Measurements from ENCODE around the gene GRM5. TPM values are rescaled to one million over a fixed set of nuclear protein-coding genes. Genes with fewer than 3 reads are reported as not detected.
"Not testable (repeated sequence)": the region's sequence is repeated elsewhere in the genome, so short reads cannot be mapped to it uniquely, and the experiment has no call there.

Gene GRM5
- under 1 TPM; 0.17 to 0.20 (median 0.19) TPM for polyA plus RNA-seq (ENCODE audit: insufficient read length in 3 of 3)

- DNase-seq (ENCODE audit: low read depth in 3 of 3, low spot score in 2 of 3), result not testable (repeated sequence)
Measured at GRCh38 chr11:89065651-89066201, at the start of gene GRM5. Gene GRM5 (minus strand): TSS chr11:89065982. CDS start chr11:89047872, 18,110 bp downstream.

GRCh38 chr11:89097956-89098355, 32.2 kb upstream of the GRM5 start:
- DNase-seq (ENCODE audit: low read depth in 3 of 3, low spot score in 2 of 3), result peak in 1 of 3 donors; percentile 1

GRCh38 chr11:89093806-89094205, 28.0 kb upstream of the GRM5 start:
- DNase-seq (ENCODE audit: low read depth in 3 of 3, low spot score in 2 of 3), result not testable (repeated sequence)

- not testable (repeated sequence) for DNase-seq (ENCODE audit: low read depth in 3 of 3, low spot score in 2 of 3)
Measured at GRCh38 chr11:89084951-89085350, 19.2 kb upstream of the GRM5 start.

- not testable (repeated sequence) for DNase-seq (ENCODE audit: low read depth in 3 of 3, low spot score in 2 of 3)
Measured at GRCh38 chr11:89070911-89071310, 5.1 kb upstream of the GRM5 start.

GRCh38 chr11:89067264-89067663, 1.5 kb upstream of the GRM5 start:
- no peak for DNase-seq (ENCODE audit: low read depth in 3 of 3, low spot score in 2 of 3)

GRCh38 chr11:89065066-89065465, 716 bp downstream of the GRM5 start:
- DNase-seq (ENCODE audit: low read depth in 3 of 3, low spot score in 2 of 3), result no peak

- not testable (repeated sequence) for DNase-seq (ENCODE audit: low read depth in 3 of 3, low spot score in 2 of 3)
Measured at GRCh38 chr11:89063481-89063951, 2.3 kb downstream of the GRM5 start.

GRCh38 chr11:89062771-89063298, 2.9 kb downstream of the GRM5 start:
- not testable (repeated sequence) for DNase-seq (ENCODE audit: low read depth in 3 of 3, low spot score in 2 of 3)

- DNase-seq (ENCODE audit: low read depth in 3 of 3, low spot score in 2 of 3), result peak in 1 of 3 donors; percentile 18
Measured at GRCh38 chr11:89061839-89062238, 3.9 kb downstream of the GRM5 start.

- not testable (repeated sequence) for DNase-seq (ENCODE audit: low read depth in 3 of 3, low spot score in 2 of 3)
Measured at GRCh38 chr11:89057406-89057805, 8.4 kb downstream of the GRM5 start.

- no peak for DNase-seq (ENCODE audit: low read depth in 3 of 3, low spot score in 2 of 3)
Measured at GRCh38 chr11:89052220-89052619, 13.6 kb downstream of the GRM5 start.

GRCh38 chr11:89047159-89047558, 18.6 kb downstream of the GRM5 start:
- DNase-seq (ENCODE audit: low read depth in 3 of 3, low spot score in 2 of 3), result not testable (repeated sequence)

- DNase-seq (ENCODE audit: low read depth in 3 of 3, low spot score in 2 of 3), result not testable (repeated sequence)
Measured at GRCh38 chr11:89043861-89044588, 21.8 kb downstream of the GRM5 start.

GRCh38 chr11:89029671-89030070, 36.1 kb downstream of the GRM5 start:
- DNase-seq (ENCODE audit: low read depth in 3 of 3, low spot score in 2 of 3), result not testable (repeated sequence)

GRCh38 chr11:89021339-89021738, 44.4 kb downstream of the GRM5 start:
- DNase-seq (ENCODE audit: low read depth in 3 of 3, low spot score in 2 of 3), result no peak

GRCh38 chr11:89019827-89020547, 45.8 kb downstream of the GRM5 start:
- not testable (repeated sequence) for DNase-seq (ENCODE audit: low read depth in 3 of 3, low spot score in 2 of 3)

GRCh38 chr11:89016214-89016613, 49.6 kb downstream of the GRM5 start:
- no peak for DNase-seq (ENCODE audit: low read depth in 3 of 3, low spot score in 2 of 3)

- DNase-seq (ENCODE audit: low read depth in 3 of 3, low spot score in 2 of 3), result no peak
Measured at GRCh38 chr11:89015614-89016013, 50.2 kb downstream of the GRM5 start.

GRCh38 chr11:89000852-89001251, 64.9 kb downstream of the GRM5 start:
- DNase-seq (ENCODE audit: low read depth in 3 of 3, low spot score in 2 of 3), result not testable (repeated sequence)

- no peak for DNase-seq (ENCODE audit: low read depth in 3 of 3, low spot score in 2 of 3)
Measured at GRCh38 chr11:88979641-88980040, 86.1 kb downstream of the GRM5 start.
